Stimulated activated CD4-positive, alpha-beta T cell treated with anti-CD3 and anti-CD28 coated beads, Interleukin-2, amount 100 ng/mL, for 4 hours (primary cell): ENCODE measurements around the gene TBC1D17.

Source experiments
- DNase-seq: peaks from one replicate; pipeline ENCODE4 v3.0.0-alpha.2; 2020; ENCODE audit warnings: low read depth

Gene TBC1D17

GRCh38 chr19:49877020-49877878 lies at the start of gene TBC1D17, which contains the start of gene AKT1S1:
TSS of gene TBC1D17 (plus strand) at chr19:49877702. CDS start at chr19:49877724, 22 bp downstream.
TSS of gene AKT1S1 (minus strand) at chr19:49877355. CDS start at chr19:49873295, 4,060 bp downstream.
- DNase-seq, result peak; percentile 97

- no peak for DNase-seq
These were observed 48.3 kb upstream of the TBC1D17 start for GRCh38 chr19:49829200-49829599.

GRCh38 chr19:49829721-49830120 lies 47.8 kb upstream of the TBC1D17 start:
- no peak for DNase-seq

- DNase-seq, result no peak
These were observed 46.7 kb upstream of the TBC1D17 start for GRCh38 chr19:49830766-49831165.

- DNase-seq, result no peak
These were observed 45.9 kb upstream of the TBC1D17 start for GRCh38 chr19:49831592-49831991.

- no peak for DNase-seq
These were observed 44.9 kb upstream of the TBC1D17 start for GRCh38 chr19:49832556-49832955.

- no peak for DNase-seq
These were observed 43.9 kb upstream of the TBC1D17 start for GRCh38 chr19:49833599-49833998.

GRCh38 chr19:49835562-49835961 lies 41.9 kb upstream of the TBC1D17 start:
- DNase-seq, result no peak

- no peak for DNase-seq
These were observed 41.1 kb upstream of the TBC1D17 start for GRCh38 chr19:49836176-49837008.

GRCh38 chr19:49837009-49837310 lies 40.5 kb upstream of the TBC1D17 start:
- no peak for DNase-seq

- DNase-seq, result no peak
These were observed 40.1 kb upstream of the TBC1D17 start for GRCh38 chr19:49837425-49837824.

- no peak for DNase-seq
These were observed 38.5 kb upstream of the TBC1D17 start for GRCh38 chr19:49838885-49839588.

GRCh38 chr19:49839713-49840112 lies 37.8 kb upstream of the TBC1D17 start:
- DNase-seq, result no peak

GRCh38 chr19:49840321-49840720 lies 37.2 kb upstream of the TBC1D17 start:
- no peak for DNase-seq

GRCh38 chr19:49840736-49841249 lies 36.7 kb upstream of the TBC1D17 start:
- no peak for DNase-seq

- no peak for DNase-seq
These were observed 34.2 kb upstream of the TBC1D17 start for GRCh38 chr19:49843265-49843664.

GRCh38 chr19:49844138-49845095 lies 33.1 kb upstream of the TBC1D17 start:
- no peak for DNase-seq

- DNase-seq, result no peak
These were observed 32.1 kb upstream of the TBC1D17 start for GRCh38 chr19:49845414-49845813.

- DNase-seq, result no peak
These were observed 31.1 kb upstream of the TBC1D17 start for GRCh38 chr19:49846408-49846807.

GRCh38 chr19:49847731-49848696 lies 29.5 kb upstream of the TBC1D17 start:
- no peak for DNase-seq
